GM21529 (cell line): ENCODE data around the gene RPL36.

Source experiments
- ATAC-seq: cut with Tn5 transposase; IDR thresholded peaks from one replicate; pipeline ENCODE4 v1.9.1; 2021; ENCODE audit not compliant: unreplicated experiment

The RPL36 gene

GRCh38 chr19:5673752-5674151 lies 16.3 kb upstream of the RPL36 start:
- no peak for ATAC-seq

DNA sequence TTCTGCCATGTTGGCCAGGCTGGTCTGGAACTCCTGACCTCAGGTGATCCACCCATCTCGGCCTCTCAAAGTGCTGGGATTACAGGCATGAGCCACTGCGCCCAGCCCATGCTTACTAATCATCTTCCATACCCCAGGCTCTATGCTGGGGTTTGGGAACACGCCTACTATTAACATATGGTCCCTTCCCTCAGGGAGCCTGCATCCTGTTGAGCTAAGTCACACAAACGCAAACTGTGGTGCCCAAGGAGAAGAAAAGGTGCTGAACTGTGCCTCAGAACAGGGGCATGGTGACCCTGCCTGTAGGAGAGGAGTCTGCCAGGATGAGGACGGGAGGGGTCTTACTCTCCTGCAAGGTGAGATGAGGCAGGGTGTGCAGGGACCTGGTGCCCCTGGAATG lies 15.4 kb upstream of the RPL36 start:
- no peak for ATAC-seq

- no peak for ATAC-seq
These were observed 13.9 kb upstream of the RPL36 start for GRCh38 chr19:5676105-5676771.

DNA sequence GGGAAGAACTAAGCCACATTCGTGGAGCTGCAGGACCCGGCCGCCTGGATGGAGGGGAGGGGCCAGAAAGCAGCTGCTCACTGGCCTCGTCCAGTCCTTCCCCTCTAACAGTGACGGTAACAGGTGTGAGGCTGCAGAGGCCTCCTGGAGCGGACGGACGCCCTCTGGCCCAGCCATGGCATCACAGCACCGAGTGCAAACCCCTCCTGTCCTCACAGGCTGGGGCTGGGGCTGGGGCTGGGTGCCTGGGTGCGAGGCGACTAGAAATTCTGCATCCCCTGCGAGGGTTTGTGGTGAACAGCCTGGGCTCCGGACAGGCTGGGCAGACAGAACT lies 13.4 kb upstream of the RPL36 start:
- ATAC-seq, result no peak

GRCh38 chr19:5677136-5677535 lies 13.0 kb upstream of the RPL36 start:
- no peak for ATAC-seq

DNA sequence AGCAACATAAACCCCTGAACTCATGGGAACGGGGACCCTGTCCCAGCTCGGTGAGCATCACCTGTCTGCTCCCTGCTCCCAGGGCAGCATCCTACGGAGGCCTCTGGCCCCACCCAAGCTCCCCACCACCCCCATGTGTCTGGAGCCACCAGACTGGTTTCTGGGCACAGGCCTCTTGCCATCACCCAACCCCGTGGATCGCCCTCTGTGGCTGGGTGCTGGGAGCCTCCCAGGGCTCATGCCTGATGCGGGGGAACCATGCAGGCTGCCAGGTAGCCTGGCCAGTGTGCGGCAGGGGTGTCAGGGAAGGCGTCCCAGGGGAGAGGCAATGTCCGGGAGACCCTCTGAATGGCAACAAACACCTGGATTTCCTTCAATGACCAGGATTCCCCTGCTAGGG lies 12.5 kb upstream of the RPL36 start:
- ATAC-seq, result no peak

- ATAC-seq, result no peak
These were observed 11.9 kb upstream of the RPL36 start for GRCh38 chr19:5678071-5678718.

GRCh38 chr19:5679289-5680083 lies 10.6 kb upstream of the RPL36 start:
- no peak for ATAC-seq

DNA sequence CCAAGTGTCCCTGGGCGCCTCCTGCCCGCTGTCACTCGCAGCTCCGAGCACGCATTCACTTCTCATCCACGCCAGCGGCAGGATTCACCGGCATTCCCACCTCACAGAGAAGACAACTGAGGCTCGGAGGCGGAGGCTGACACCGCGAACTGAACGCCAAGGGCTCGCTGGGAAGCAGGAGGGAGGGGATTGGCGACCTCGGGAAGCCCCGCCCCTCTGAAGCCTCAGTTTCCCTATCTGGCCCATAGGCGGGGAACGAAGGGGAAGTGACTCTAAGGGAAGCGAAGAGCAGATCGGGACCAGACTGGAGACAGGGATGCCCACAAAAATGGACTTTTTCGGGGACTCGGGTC lies 10.0 kb upstream of the RPL36 start:
- no peak for ATAC-seq

DNA sequence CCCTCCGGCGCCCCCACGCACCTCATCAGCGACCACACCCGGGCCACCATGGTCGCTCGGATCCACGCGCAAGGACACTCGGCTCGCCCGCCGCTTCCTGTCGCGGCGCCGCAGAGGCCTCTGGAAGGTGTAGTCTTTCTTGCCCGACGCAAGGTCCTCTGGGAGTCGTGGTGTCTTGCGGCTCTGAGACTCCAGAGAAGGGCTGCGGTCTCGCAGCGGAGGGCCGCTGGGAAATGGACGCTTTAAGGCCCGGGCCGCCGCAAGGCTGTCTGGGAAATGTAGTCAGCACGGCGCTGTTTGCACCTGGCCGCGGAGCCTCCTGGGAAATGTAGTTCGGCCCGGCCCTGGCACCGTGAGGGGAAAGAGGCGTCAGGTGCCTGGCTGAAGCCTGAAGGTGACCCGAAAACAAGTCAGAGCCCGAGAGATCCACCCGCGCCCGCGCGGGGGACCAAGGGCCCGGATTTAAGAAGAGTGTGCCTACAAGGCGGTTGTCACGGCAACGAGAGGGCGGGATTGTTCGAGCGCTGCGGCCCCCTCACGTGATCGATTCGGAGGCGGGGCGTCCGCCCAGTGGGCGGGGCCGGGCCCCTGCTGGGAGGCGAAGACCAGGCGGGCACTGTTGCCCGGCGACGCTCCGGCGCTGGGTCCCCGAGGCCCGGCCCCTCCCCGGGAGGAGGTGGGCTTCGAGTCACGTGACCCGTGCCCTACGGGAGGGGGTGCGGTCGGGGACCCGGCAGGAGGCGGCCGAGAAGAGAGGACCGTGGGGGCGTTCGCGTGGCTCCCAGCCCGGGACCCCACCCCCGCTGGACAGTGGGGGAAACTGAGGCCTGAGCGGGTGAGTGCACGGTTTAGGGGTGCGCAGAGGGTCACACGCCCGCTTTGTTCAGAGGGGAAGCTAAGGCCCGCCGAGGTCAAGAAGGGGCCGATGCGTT lies 9.4 kb upstream of the RPL36 start, which contains the start of the genes HSD11B1L and MICOS13:
TSS of gene HSD11B1L (plus strand) at position 591 of the 932 bp plus-strand sequence. CDS start 3,806 bp downstream, outside the sequence.
TSS of gene MICOS13 (minus strand) at position 80 of the 932 bp plus-strand sequence. CDS start at position 50, 30 bp downstream.
- ATAC-seq, result peak; percentile 88

- ATAC-seq, result no peak
These were observed 8.5 kb upstream of the RPL36 start for GRCh38 chr19:5681391-5682106.

- no peak for ATAC-seq
These were observed 8.0 kb upstream of the RPL36 start for GRCh38 chr19:5682107-5682482.

DNA sequence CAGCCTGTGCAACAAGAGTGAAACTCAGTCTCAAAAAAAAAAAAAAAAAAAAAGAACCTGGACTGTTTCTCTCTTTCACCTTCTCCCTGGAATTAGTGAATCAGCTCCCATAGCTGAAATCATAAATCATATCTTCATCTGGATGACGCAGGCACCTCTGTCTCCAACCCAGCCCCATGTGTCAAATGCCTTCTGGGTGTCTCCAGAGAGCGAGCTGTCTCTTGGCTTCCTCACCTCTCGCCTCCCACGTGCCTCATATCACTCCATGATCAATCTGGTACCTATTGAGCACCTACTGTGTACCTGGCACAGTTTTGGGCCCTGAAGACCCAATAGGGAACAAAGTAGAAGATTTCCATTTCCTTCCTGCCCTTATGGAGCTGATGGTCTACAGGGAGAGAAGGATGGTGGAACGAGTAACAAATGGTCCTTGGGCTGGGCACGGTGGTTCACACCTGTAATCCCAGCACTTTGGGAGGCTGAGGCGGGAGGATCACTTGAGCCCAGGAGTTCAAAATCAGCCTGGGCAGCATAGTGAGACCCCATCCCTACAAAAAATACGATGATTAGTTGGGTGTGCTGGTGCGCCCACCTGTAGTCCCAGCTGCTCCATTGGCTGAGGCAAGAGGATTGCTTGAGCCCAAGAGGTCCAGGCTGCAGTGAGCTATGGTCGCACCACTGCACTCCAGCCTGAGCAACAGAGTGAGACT lies 6.8 kb upstream of the RPL36 start:
- no peak for ATAC-seq

DNA sequence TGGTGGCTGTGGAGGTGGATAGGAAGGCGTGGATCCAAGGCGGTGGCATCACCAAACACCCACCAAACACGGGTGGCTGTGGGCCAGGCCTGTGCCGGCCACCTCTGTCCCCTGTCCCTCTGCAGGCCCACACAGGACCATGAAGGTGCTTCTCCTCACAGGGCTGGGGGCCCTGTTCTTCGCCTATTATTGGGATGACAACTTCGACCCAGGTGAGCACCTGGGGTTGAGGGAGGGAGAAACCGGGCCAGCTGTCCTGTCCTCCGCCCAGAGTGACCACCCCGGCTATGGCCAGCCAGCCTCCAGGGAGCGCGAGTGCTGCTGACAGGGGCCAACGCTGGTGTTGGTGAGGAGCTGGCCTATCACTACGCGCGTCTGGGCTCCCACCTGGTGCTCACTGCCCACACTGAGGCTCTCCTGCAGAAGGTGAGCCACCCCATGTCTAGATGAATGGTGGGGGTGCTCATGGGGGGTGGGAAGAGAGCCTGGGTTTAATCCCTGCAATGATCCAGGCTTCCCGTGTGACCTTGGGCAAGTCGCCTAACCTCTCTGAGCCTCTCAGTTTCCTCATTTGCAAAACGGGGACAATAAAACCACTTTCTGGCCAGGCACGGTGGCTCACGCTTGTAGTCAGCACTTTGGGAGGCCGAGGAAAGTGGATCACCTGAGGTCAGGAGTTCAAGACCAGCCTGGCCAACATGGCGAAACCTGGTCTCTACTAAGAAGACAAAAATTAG lies 5.2 kb upstream of the RPL36 start:
- no peak for ATAC-seq

DNA sequence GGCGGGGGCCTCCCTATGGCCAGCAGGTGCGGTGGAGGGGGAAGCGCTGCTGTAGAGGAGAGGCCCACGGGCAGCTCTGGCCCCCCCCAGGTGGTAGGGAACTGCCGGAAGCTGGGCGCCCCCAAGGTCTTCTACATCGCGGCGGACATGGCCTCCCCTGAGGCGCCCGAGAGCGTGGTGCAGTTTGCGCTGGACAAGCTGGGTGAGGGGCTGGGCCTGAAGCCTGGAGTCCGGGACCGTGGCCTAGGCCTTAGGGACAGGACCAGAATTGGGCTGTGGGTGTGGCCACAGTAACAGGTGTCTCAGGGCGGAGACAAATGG lies 3.8 kb upstream of the RPL36 start:
- ATAC-seq, result no peak

DNA sequence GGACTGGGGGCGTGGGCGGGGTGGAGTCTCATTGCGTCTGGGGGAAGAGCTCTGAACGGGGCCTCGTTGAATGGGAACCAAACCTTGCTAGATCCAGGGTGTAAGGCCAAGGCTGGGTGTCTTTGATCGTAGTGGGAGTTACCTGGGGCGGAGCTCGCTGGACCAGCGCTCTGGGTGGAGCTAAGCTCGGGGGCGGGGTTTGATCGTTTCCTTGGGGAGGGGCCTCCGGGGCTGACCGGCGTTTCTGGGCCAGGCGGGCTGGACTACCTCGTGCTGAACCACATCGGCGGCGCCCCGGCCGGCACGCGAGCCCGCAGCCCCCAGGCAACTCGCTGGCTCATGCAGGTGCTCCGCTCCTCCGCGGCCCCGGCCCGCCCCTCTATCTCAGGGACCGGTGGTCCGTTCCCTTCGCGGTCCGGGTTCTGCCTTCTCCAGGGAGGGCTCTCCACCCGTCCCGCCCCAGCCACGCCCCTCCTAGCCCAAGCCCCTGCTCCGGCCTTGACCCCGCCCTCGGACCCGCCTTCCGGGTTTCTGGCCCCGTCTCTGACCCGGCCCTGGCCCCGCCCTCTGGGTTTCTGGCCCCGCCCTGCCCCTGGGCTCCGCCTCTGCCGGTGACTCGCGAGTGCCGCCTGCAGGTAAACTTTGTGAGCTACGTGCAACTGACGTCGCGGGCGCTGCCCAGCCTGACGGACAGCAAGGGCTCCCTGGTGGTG lies 3.3 kb upstream of the RPL36 start:
- peak; percentile 53 for ATAC-seq

GRCh38 chr19:5687360-5688198 lies 2.5 kb upstream of the RPL36 start:
- no peak for ATAC-seq
